Activated CD4-positive, CD25-positive, alpha-beta regulatory T cell treated with anti-CD3 and anti-CD28 coated beads, Interleukin-2, amount 50 U/mL, for 16 hours (primary cell): ENCODE data around the gene RABAC1.

Experiments
- DNase-seq: peaks from one replicate; pipeline ENCODE4 v3.0.0-alpha.2; 2020; ENCODE audit warnings: low read depth, low spot score

Gene RABAC1

DNA sequence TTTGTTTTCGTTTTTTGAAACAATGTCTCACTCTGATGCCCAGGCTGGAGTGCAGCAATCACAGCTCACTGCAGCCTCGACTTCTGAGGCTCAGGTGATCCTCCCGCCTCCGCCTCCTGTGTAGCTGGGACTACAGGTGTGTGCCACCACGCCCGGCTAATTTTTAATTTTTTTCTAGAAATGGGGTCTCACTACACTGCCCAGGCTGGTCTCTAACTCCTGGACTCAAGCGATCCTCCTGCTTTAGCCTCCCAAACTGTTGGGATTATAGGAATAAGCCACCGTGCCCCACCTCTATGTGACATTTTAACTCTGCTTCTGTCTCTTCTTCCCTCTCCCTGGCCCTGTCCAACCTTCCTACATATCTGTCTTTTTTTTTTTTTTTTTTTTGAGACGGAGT lies 29.8 kb upstream of the RABAC1 start:
- DNase-seq: no peak

DNA sequence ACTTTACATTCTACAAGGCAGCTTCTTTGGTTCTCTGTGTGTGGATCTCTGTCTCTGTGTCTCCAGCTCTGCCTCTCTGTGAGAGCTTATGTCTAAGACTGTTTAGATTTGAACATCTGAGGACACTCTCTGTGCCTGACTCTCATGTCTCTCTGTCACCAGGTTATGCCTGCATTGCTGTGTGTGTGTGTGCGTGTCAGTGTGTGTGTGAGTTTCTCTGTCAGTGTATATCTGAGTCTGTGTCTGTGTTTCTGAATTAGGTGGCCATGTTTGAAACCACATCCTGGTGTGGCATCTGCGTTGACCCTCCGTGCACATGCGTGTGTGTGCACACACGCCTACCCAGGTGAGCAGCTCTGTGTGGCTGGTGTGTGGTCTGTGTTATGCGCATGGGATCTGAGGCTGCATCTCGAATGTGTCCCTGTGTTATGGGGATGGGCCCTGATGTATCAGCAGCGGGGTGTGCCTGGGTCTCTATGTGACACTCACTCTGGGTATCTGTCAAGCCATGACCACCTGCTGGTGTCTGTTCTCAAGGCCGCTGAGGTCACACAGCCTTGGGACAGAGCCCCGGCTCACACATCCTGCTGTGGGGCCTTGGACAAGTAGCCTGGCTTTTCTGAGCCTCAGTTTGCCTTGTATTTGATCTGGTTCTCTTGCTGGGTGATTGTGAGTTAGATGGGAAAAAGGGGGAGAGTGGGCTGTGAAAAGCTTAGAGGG lies 28.2 kb upstream of the RABAC1 start:
- DNase-seq: no peak

DNA sequence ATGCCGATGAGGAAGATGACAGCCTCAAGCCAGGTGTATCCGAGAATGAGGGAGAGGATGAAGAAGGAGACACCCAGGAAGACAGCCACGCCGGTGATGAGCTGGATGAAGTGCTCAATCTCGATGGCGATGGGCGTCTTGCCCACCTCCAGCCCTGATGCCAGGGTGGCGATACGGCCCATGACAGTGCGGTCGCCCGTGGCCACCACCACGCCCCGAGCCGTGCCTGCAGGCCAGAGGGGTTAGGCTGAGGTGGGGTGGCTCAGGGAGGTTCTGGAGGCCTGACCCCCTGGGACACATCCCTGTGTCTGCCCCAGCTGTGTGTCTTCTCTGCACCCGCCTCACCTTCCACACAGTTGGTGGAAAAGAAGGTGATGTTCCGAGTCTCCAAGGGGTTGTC lies 25.8 kb upstream of the RABAC1 start:
- DNase-seq: no peak

DNA sequence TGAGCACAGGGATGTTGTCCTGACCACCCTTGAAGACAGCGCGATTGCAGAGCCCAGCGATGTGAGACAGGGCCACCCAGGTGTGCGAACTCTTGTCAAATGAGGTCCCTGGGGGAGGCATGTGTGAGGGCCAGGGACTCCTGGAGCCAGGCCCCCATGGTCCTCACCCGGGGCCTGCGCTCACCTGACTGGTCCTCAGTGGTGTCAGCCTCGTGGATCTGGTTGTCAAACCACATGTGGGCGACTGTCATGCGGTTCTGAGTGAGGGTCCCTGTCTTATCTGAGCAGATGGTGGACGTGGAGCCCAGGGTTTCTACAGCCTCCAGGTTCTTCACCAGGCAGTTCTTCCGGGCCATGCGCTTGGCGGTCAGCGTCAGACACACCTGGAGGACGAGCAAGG lies 22.6 kb upstream of the RABAC1 start:
- DNase-seq: no peak

DNA sequence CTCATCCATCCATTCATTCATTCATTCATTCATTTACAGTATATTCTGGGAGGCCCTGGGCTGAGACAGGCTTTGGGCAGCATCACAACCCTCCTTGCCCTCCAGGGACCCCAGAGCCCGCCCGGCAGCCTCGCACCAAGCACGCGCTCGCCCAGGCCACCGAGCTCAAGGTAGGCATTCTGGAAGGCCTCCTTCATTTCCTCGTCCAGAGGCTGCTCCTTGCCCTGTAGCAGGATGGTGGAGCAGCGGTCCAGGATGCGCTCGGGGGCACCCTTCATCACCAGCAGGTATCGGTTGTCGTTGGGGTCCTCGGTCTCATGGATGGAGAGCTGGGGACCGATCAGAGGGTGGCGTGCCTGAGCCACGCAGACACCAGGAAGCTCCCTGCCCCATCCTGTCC lies 19.3 kb upstream of the RABAC1 start:
- DNase-seq: no peak

DNA sequence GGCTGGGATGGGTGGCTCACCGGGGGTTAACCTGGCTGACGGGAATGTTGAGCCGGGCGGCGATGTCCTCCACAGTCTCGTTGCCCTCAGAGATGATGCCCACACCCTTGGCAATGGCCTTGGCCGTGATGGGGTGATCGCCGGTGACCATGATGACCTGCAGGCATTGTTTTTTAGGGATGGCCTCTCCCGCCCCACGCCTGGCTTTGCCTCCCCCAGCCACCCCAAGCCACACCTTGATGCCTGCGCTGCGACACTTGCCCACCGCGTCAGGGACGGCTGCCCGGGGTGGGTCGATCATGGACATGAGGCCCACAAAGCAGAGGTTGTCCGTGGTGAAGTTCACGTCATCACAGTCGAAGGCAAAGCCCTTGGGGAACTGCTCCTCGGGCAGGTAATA lies 18.8 kb upstream of the RABAC1 start:
- DNase-seq: no peak

DNA sequence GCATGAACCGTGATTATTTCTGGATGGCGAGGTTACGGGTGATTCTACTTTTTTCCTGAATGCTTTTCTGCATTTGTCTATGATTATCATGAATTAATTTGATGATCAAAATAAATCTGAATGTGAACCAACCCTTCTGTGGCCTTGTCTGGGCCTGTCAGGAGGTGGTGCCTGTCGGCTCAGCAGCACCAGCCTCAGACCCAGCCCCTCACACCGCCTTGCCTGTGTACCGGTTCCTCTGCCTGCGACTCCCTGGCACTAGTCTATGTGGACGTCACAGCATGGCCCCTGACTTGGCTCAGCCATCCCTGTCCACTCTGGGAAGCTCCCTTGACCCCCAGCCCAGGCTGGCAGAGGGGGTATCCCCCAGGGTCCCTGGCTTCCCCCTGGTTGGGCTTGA lies 15.5 kb upstream of the RABAC1 start:
- no peak for DNase-seq

DNA sequence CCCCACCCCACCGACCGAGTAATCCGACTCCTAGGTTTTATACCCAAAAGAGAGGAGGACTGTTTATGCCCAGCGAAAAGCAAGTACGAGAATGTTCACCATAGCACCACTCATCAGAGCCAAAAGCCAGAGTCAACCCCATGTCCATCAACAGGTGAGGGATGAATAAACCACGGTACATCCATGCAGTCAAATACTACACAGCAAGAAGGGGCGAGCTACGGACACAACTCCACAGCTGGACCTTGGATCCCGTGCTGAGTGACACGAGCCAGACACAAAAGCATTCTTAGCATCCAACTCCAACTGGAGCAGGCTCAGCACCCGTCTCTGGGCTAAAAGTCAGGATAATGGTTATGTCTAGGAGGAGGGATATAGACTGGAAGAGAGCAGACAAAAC lies 12.2 kb upstream of the RABAC1 start:
- DNase-seq: no peak

DNA sequence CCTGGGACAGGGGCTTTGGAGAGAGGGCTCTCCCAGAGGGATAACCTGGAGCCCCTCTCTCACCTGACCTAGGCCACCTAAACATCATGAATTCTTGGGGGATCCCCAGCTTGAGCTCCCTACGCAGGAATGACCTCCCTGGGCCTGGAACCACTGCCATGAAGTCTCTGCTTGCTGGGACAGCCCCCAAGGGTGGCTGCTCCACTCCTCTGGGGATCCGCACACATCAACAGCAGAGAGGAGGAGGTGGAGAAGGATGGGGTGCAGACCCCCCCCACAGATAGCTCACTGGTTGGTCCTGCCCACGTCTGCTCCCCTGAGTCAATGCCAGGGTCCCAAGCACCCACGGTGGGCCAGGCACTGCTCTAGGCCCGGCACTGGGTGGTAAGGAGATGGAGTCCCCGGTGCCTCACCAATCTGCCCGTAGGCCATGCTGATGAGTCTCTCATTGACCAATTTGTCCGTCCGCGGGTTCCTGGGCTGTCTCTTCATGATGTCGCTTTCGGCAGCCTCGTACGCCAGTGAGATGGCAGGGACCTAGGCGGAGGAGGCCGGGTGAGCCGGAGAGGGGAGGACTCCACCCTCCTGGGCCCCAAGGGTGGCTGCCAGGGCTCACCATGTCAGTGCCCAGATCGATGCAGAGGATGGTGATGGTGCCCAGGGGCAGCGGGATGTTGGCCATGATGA lies 10.8 kb upstream of the RABAC1 start:
- DNase-seq: no peak

DNA sequence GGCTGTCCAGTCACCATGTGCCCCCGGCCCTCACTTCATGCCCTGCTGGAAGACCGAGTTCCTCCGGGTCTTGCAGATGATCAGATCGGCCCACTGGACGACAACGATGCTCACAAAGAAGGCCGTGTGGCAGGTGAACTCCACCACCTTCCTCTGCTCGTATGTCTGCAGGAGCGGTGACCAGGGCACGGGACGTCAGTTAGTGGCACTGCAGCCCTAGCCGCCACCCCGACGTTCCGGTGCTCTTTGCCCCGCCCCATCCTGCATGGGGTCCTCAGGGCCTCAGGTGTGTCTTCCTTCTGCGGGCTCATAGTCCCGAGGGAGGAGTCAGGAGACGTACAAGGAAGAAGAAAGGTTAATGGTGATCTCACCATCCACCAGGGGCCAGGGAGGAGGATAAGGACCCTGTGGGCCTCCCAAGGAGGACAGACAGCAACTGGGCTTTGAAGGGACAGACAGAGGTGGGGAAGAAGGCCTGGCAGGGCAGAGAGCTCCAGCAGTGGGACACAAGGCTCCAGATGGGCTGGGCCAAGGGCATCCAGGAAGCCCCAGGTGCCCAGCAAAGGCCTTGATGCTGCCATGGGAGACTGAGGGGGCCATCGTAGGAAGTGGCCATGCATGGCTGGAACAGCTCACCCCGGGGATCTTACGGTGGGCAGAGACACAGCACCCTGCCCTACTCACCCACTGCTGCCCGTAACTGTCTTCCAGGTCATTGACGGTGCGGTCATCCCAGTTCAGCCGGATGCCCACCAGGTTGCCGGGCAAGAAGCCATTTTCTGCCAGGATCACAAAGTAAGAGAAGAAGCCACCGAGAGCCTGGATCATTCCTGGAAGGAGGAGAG lies 9.9 kb upstream of the RABAC1 start:
- DNase-seq: no peak

DNA sequence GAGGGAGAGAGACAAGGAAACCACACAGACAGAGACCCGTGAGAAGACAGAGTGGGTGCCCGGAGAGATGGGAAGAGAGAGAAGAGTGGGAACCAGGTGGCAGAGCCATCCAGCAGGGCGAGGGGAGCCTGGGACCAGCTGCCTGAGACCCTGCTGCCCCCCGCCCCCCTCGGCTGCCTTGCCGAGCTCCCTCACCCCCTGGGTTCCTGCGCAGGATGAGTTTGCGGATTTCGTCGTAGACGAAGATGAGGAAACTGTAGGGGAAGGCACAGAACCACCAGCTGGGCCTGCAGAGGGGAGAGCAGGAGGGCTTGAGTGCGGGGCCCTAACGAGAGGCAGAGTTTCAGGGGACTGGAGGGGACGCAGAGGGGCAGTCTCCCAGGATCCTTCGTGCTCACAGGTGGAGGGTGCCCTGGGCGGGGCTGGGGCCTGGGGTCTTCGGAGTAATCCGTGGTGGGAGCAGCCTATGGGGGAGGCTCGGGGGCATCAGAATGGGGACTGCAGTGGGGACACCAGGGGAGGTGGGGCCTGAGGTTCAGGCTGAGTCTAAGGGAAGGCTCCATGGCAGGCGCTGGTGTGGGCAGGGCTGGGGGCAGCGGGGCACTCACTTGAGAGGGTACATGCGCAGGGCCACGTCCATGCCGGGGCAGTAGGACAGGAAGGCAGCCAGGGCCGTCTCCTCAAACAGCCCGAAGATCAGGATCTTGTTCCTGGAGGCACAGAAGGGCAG lies 8.1 kb upstream of the RABAC1 start:
- no peak for DNase-seq

DNA sequence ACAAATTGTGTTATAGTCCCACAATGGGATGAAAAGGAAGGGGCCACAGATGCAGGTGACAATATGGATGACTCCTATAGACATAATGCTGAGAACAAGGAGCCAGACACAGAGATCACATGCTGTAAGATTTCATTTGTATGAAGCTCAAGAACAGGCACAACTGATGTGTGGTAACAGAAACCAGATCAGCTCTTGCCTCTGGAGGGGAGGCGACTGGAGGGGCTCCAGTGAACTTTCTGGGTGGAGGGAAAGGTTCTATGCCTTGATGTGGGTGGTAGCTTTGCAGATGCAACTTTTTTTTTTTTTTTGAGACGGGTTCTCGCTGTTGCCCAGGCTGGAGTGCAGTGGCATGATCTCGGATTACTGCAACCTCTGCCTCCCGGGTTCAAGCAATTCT lies 6.0 kb upstream of the RABAC1 start:
- no peak for DNase-seq

DNA sequence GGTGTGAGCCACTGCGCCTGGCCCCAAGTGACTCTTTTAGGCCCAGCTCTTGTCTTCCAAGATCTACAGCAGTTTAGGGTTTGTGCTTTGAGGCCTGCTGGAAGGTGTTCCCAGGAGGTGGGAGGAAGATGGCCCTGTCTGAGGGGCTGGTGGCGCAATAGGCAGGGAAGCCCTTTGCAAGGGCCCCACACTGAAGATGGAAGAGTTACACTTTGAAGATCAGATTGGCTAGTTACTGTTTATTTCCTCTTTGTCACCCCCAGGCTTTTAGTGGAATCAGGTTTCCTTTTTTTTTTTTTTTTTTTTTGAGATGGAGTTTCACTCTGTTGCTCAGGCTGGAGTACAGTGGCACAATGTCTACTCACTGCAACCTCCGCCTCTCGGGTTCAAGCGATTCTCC lies 1.9 kb upstream of the RABAC1 start:
- no peak for DNase-seq

DNA sequence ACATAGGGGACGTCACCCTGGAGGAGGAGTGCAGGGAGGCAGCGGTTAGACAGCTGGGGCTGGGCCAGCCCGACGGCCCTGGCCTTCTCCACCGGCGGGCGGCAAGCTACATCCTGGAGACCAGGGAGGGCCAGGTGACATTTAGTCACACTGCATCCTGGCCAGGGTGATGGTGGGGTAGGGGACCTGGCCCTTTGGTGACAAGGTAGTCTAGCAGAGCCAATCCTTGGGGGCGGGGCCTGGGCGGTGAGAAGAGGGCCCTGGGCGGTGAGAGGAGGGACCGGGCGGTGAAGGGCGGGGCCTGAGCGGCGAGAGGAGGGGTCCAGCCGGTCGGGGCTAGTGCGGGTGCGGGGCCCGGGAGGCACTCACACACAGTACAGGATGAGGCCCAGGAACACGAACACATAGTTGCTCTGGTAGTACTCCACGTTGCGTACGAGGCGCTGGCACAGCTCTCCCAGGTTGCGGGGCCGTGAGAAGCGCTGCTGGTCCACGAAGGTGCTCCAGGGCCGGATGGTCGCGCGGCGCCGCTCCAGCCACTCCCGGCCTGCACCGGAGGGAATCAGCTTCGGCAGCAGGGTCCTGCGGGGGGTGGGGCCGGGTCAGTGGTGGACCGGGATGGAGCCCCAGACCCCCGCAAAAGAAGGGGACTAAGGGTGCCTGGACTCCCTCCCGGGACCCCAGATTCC lies 610 bp downstream of the RABAC1 start:
- peak; percentile 66 for DNase-seq

DNA sequence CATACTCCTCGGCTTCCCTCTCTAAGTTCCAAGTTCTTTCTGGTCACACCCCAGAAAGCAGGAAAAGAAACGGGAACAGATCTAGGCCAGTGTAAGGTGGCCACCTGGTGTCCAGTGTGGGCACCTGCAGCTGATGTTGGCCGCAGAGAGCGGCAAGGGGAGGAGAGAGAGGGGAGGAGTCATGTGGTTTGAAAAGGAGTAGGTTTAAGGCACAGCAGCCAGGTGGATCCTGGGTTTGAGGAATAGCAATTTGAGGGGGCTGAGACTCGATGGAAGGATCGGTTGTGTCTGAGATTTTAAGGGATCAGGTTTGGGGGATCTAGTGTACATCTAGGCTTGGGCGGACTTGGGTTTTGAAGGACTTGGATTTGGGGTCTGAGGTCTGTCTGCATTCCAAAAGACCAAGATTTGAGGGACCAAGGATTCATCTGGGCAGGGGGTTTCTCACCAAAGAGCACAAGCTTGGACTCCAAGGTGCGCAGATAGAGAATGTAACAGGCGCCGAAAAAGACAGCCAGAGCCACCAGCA lies 1.2 kb downstream of the RABAC1 start:
- DNase-seq: no peak

DNA sequence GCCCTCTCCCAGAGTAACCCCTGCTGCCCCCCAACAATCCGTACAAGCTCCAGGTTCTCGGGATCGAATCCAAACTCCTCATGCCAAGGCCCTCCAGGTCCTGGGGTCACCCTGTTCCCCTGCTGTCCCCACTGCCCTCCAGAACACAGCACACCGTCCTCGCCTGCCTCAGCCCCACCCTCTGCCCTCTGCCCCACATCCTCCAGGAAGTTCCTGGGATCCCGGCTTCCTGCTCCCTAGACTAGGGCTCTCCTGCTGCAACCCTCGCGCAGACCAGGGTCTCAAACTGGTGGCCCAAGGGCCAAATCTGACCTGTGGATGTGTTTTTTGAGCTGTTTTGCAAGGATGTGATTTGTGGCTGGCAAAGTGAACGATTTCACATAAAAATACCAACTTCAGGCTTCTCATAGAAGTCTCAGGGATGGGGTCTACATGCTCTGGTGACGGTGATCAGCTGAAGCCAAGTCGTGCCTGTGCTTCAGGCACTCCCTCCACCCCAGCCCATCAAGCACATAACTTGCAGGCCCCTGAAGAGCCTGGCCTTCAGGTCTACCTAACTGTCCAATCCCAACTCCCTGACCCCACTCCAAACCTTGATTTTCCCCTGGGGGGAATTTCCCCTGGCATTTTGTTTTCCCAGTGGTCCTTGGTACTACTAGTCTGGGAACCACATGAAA lies 1.8 kb downstream of the RABAC1 start:
- DNase-seq: no peak

DNA sequence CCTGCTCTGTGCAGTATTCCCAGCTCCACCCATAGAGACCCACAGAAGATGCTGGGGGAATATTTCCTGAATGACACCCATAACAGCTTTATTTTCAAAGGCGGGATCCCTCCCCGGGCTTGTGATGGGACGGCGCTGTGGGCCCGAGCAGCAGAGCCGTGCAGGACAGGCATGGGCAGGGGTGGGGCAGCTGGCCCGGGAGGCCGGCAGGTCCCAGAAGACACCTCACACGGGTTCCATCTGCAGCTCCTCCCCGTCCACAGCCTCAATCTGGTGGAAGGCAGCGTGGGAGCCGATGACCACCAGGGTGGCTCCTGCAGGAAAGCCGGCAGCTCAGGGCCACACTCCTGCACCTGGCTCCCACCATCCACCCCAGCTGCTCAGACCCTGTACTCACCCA lies 2.5 kb downstream of the RABAC1 start:
- DNase-seq: no peak

DNA sequence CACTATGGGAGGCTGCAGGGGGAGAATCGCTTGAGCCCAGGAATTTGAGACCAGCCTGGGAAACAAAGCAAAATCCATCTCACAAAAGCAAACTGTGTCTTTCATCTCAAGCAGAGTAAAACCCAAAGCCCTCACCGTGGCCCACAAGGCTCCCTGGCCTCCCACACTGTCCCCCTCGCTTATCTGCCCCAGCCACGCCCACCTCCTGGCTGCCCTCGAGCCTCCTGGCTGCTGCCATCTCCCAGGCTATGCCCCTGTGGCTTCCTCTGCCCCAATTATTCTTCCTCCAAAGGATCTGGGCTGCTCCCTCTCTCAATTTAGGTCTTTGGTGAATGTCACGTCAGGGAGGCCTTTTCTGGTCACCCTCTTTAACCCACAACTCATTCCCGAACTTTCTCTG lies 3.6 kb downstream of the RABAC1 start:
- no peak for DNase-seq

DNA sequence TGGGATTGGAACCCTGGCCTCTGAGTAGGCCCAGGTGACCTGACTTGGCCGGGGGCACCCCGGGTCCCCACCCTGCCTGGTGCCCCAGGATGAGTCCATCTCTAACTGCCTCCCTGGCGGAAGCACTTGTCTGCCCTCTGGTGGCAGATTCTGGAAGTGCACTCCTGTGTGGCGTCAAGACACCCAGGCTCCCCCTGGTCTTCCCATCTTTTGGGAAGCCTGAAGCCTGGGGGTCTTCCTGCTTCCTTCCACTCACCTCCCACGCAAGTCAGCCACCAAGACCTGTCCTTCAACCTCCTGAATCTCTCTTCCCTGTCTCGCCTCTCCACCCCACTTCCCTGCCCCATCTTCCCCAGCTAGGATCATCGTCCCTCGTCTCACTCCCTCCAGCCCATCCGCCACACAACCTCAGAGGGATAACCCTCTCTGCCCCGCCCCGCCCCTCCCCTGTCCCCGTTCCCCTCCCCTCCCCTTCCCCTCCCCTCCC lies 7.4 kb downstream of the RABAC1 start:
- peak; percentile 81 for DNase-seq

DNA sequence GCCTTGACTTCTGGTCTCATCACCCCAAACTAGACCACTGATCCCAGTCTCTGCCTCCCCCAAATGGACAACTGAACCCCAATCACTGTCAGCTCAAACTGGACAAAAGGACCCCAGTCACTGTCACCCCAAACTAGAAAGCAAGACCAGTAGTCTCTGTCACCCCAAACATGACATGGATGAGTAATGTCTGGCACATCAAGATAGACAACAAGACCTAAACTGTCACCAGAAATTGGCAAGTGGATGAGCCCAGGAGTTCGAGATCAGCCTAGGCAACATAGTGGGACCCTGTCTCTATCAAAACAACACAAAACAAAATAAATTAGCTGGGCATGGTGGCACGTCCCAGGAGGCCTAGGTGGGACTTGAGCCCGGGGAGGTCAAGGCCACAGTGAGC lies 12.0 kb downstream of the RABAC1 start:
- DNase-seq: no peak
